HL-60 (cell line): ENCODE results near the gene JMJD1C.
"Not testable (repeated sequence)": the region's sequence is repeated elsewhere in the genome, so short reads cannot be mapped to it uniquely, and the experiment has no call there.

Source experiments
- DNase-seq, 2 experiments: peaks; one replicate each; pipeline ENCODE4 v3.0.0-alpha.2; 2010 to 2020; ENCODE audit warnings: low read depth in 1 of 2, low spot score in 1 of 2
- H3K27ac ChIP-seq: fragments of 250-450 bp; sonication (Bioruptor Pico); replicated peaks from 2 replicates; pipeline ENCODE4 v1.5.1; 2020; ENCODE audit warnings: mild to moderate bottlenecking, moderate library complexity
- H3K27me3 ChIP-seq: fragments of 250-450 bp; sonication (Bioruptor Pico); 2 replicates; pipeline ENCODE4 v1.5.1; 2021; ENCODE audit warnings: mild to moderate bottlenecking, moderate library complexity; ENCODE audit not compliant: insufficient read depth, poor library complexity, severe bottlenecking
- H3K4me3 ChIP-seq: replicated peaks from 2 replicates; pipeline ENCODE4 v1.5.1; 2011; ENCODE audit warnings: mild to moderate bottlenecking, control low read depth, low read length; ENCODE audit not compliant: insufficient read depth
- GABPA ChIP-seq: IDR thresholded peaks from 2 replicates; pipeline ENCODE4 v1.6.1; 2012; ENCODE audit warnings: low read depth
- POLR2AphosphoS5 ChIP-seq: IDR thresholded peaks from 2 replicates; pipeline ENCODE4 v1.6.1; 2012; ENCODE audit warnings: low read depth
- SPI1 ChIP-seq: IDR thresholded peaks from 2 replicates; pipeline ENCODE4 v1.6.1; 2012; ENCODE audit warnings: low read depth, mild to moderate bottlenecking, borderline replicate concordance
- TF ChIP-seq, protein P1 (sequence below): IDR thresholded peaks from one replicate; pipeline ENCODE4 v1.5.1; 2011; ENCODE audit warnings: low read length, control low read depth, inconsistent platforms; ENCODE audit not compliant: insufficient read depth
- TF ChIP-seq, protein P2 (sequence below): IDR thresholded peaks from 2 replicates; pipeline ENCODE4 v1.6.1; 2012; ENCODE audit warnings: low read depth; ENCODE audit not compliant: insufficient replicate concordance

JMJD1C gene

DNA sequence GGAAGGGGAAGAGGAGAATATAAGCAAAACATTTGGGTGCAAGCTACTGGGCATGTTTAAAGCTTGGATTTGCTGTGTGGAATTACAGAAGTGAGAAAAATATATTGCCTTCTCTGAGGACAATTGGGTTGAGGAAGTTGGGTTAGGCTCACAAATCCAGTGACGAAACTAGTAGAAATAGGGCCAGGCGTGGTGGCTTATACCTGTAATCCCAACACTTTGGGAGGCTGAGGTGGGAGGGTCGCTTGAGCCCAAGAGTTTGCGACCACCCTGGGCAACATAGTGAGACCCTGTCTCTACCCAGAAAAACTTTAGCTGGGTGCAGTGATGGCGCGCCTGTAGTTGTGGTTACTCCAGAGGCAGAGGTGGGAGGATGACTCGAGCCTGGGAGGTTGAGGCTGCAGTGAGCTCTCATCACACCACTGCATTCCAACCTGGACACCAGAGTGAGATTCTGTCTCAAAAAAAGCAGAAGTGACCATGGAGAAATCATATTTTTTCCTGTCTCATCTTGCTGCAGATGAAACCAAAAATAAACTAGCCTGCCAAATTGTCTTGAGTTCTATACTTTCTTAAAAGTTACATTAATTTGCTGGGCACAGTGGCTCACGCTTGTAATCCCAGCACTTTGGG, 310.3 kb downstream of the JMJD1C start:
- TF ChIP-seq, protein P1, sequence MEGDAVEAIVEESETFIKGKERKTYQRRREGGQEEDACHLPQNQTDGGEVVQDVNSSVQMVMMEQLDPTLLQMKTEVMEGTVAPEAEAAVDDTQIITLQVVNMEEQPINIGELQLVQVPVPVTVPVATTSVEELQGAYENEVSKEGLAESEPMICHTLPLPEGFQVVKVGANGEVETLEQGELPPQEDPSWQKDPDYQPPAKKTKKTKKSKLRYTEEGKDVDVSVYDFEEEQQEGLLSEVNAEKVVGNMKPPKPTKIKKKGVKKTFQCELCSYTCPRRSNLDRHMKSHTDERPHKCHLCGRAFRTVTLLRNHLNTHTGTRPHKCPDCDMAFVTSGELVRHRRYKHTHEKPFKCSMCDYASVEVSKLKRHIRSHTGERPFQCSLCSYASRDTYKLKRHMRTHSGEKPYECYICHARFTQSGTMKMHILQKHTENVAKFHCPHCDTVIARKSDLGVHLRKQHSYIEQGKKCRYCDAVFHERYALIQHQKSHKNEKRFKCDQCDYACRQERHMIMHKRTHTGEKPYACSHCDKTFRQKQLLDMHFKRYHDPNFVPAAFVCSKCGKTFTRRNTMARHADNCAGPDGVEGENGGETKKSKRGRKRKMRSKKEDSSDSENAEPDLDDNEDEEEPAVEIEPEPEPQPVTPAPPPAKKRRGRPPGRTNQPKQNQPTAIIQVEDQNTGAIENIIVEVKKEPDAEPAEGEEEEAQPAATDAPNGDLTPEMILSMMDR, result no peak
- TF ChIP-seq SPI1, result peak; percentile 77
- no peak for TF ChIP-seq GABPA
- TF ChIP-seq POLR2AphosphoS5, result no peak
- H3K27me3 ChIP-seq, result no peaks in the 10 kb centered on the region
- peak in 1 of 2 experiments; percentile 35 for DNase-seq
- peak overlapping the region; percentile 26; the same call in 1 of the 2 replicates for H3K27ac ChIP-seq
- H3K4me3 ChIP-seq, result no peak overlapping the region

DNA sequence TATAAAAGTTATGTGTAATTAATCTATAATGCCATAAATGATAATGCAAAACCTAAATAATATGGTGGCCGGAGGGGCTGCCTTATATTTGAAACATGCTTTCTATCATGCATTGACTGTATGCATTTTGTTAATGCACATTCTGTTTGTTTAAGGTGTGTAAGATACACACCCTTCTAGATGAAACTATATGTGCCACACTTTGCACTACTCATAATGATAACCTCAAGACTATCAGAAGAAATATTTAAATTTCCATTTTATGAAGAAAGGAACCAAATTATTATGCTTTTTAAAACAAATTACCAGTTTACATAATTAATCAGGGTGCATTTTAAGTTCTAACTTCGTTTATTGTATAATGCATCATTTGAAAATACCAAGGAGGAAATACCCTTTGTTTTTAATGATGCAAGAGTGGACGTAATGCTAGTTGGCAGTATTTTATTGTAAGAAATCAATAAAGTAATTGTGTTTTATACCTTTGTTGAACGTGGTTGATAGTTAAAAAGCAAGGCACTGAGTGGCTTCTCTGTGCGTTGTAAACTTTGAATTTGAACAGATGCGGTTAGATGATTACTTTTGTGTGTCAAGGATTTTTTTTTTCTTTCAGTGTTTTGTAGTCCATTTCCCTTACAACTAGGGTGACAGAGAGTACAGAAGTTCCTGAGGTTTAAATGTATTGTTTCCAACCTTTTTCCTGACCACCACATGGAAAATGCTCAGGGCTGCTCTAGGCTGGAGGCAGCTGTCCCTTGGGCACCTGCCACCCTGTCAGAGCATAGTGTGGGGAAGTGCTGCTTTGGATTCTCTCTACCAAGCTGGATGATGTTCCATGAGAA, 311.0 kb downstream of the JMJD1C start:
- DNase-seq, result no peak
- peak overlapping the region; percentile 26; the same call in 1 of the 2 replicates for H3K27ac ChIP-seq
- no peak overlapping the region for H3K4me3 ChIP-seq
- H3K27me3 ChIP-seq, result no peaks in the 10 kb centered on the region
- TF ChIP-seq, protein P1, result no peak
- TF ChIP-seq POLR2AphosphoS5, result no peak
- no peak for TF ChIP-seq SPI1
- TF ChIP-seq, protein P2, sequence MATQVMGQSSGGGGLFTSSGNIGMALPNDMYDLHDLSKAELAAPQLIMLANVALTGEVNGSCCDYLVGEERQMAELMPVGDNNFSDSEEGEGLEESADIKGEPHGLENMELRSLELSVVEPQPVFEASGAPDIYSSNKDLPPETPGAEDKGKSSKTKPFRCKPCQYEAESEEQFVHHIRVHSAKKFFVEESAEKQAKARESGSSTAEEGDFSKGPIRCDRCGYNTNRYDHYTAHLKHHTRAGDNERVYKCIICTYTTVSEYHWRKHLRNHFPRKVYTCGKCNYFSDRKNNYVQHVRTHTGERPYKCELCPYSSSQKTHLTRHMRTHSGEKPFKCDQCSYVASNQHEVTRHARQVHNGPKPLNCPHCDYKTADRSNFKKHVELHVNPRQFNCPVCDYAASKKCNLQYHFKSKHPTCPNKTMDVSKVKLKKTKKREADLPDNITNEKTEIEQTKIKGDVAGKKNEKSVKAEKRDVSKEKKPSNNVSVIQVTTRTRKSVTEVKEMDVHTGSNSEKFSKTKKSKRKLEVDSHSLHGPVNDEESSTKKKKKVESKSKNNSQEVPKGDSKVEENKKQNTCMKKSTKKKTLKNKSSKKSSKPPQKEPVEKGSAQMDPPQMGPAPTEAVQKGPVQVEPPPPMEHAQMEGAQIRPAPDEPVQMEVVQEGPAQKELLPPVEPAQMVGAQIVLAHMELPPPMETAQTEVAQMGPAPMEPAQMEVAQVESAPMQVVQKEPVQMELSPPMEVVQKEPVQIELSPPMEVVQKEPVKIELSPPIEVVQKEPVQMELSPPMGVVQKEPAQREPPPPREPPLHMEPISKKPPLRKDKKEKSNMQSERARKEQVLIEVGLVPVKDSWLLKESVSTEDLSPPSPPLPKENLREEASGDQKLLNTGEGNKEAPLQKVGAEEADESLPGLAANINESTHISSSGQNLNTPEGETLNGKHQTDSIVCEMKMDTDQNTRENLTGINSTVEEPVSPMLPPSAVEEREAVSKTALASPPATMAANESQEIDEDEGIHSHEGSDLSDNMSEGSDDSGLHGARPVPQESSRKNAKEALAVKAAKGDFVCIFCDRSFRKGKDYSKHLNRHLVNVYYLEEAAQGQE, result no peak
- TF ChIP-seq GABPA, result no peak

DNA sequence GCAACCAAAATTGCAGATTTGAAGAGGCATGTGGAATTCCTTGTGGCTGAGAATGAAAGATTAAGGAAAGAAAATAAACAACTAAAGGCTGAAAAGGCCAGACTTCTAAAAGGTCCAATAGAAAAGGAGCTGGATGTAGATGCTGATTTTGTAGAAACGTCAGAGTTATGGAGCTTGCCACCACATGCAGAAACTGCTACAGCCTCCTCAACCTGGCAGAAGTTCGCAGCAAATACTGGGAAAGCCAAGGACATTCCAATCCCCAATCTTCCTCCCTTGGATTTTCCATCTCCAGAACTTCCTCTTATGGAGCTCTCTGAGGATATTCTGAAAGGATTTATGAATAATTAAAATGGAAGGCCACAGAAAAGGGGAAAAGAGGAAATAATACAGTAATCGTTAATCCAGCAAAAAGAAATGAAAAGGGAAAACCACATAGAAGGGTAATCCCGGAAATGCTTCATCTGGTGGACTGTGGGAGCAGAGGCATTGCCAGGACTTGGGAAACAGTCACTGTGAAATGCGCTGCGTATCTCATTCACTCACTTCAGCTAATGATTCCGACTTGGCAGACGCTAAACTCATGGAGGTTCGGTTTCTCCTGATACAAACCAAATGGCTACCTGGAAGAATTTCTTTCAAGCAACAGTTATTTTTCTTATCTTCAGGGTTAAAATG, 311.8 kb downstream of the JMJD1C start:
- H3K27me3 ChIP-seq, H3K27ac ChIP-seq, DNase-seq, H3K4me3 ChIP-seq: not testable (repeated sequence)

DNA sequence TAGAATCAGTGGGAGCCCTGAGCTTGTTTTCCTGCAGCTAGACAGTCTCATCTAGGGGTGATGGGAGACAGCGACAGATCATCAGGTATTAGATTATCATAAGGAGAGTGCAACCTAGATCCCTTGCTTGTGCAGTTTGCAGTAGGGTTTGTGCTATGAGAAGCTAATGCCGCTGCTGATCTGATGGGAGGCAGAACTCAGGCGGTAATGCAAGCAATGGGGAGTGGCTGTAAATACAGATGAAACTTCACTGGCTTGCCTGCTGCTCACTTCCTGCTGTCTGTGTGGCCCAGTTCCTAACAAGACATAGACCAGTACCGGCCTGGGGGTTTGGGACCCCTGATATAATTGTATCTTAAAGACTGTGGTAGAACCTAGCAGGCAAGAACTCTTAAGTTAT, 315.0 kb downstream of the JMJD1C start:
- H3K27ac ChIP-seq, result no peak overlapping the region
- no peak for TF ChIP-seq SPI1
- TF ChIP-seq, protein P1, result no peak
- TF ChIP-seq POLR2AphosphoS5, result no peak
- TF ChIP-seq, protein P2, result no peak
- TF ChIP-seq GABPA, result no peak
- H3K27me3 ChIP-seq, result no peaks in the 10 kb centered on the region
- H3K4me3 ChIP-seq, result no peak overlapping the region
- DNase-seq, result no peak
